CD4-positive, alpha-beta T cell treated with Interleukin-4 for 4 hours (primary cell): Measurements from ENCODE around the gene GNAZ.
"Not testable (repeated sequence)": the region's sequence is repeated elsewhere in the genome, so short reads cannot be mapped to it uniquely, and the experiment has no call there.

Source experiments
- DNase-seq: peaks from one replicate; pipeline ENCODE4 v3.0.0-alpha.2; 2020

Gene GNAZ

GRCh38 chr22:23122216-23122957, 52.1 kb downstream of the GNAZ start:
- no peak for DNase-seq

GRCh38 chr22:23122992-23123803, 52.9 kb downstream of the GNAZ start:
- no peak for DNase-seq

GRCh38 chr22:23123804-23124254, 53.5 kb downstream of the GNAZ start:
- DNase-seq: no peak

- no peak for DNase-seq
These were observed 54.5 kb downstream of the GNAZ start for GRCh38 chr22:23124611-23125511.

DNA sequence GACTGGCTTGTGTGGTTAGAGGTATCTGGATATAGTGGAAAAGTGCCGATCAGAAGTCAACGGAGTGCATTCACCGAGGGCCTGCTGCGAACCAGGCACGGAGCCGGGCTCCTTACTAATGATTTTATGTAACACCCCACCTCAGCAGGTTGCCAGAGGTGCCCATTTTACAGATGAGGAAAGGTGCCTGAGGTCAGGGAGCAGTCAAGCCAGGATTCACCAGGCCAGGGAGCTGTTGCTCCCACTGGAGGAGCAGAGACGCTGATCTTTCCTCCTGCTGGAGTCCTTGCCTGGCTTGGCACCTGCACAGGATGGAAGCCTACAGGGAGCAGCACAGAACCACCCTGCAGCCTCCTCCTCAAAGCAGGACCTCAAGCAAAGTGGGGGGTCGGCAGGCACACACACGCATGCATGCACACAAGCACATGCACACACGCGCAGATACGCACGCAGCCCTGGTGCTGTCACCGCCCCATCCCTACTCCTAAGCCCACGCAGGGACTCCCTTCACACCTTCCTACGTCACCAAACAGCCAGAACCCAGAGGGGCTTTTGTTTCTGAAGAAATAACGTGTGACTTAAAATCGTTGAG, 55.3 kb downstream of the GNAZ start:
- no peak for DNase-seq

- no peak for DNase-seq
These were observed 56.1 kb downstream of the GNAZ start for GRCh38 chr22:23126165-23127054.

DNA sequence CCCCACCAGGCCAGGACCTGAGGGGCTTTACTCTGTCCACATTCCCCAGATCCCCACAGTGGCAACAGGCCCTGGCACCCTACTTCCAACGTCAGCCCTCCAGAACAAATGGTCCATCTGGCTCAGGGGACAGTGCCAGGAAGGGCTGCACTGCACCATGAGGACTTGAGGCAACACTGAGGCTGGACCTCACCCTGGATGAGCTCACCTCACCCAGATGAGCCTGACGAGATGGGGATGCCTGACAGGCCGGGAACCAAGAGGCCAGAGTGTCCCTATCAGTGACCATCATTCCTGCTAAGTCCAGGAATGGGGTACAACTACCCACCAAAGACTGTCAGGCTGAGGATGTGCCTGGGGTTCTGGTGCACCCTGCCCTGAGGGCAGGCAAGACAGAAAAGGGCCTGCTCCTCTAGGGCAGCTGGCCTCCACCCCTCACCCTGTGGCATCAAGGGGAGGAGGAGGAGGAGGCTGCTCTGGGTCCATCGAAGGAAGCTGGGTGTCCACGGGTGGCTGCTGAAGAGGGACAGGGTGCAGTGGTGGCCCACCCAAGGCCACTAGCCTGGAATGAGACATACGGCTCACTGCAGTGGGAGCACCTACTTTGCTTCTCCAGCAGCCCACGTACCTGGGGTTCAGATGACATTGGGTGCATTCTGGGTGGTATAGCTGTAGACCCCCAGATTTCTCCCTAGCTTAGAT, 56.9 kb downstream of the GNAZ start:
- no peak for DNase-seq

DNA sequence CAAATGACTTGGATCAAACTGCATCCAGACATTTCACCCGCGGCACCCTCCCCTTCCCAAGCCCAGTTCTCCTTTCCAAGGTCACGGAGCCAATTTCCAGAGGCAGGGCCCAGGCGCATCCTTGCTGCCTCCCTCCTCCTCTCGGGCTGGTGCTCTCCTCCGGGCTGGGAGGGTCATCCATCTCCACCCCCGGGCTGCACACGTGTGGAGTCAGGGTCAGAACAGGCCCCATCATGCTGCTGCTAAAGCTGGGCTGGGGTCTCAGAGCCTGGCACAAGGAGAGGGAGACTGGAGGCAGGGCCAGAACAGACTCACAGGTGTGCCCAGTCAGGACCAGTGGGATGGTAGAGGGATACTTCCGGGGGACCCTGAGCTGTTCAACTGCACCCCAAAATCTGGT, 57.5 kb downstream of the GNAZ start:
- no peak for DNase-seq

GRCh38 chr22:23128269-23129108, 58.2 kb downstream of the GNAZ start:
- peak; percentile 67 for DNase-seq

GRCh38 chr22:23129149-23129548, 58.8 kb downstream of the GNAZ start:
- no peak for DNase-seq

GRCh38 chr22:23130697-23131096, 60.4 kb downstream of the GNAZ start:
- no peak for DNase-seq

GRCh38 chr22:23131931-23132330, 61.6 kb downstream of the GNAZ start:
- DNase-seq: no peak

DNA sequence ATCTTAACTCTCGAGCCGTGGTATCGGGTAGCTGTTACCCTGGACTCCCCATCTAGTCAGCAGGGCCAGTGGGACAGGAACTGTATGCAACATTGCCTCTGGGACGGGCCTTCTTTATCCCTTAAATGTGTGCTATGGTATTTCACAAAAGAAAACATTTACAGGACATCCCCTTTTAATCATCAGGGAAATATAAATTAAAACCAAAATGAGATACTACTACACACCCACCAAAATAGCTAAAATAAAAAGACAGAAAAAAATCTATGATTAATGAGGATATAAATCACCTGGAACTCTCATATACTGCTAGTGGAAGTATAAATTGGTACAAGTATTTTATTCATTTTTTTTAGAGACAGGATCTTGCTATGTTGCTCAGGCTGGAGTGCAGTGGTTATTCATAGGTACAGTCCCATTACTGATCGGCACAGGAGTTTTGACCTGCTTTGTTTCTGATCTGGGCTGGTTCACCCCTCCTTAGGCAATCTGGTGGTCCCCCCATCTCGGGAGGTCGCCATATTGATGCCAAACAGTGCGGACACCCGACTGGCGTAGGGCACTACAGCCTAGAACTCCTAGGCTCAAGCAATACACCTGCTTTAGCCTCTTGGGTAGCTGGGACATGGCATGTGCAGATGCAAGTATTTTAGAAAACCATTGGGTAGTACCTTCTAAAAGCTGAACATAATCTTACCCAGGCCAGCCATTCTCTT, 62.2 kb downstream of the GNAZ start:
- no peak for DNase-seq

GRCh38 chr22:23133922-23134321, 63.6 kb downstream of the GNAZ start:
- DNase-seq: no peak

DNA sequence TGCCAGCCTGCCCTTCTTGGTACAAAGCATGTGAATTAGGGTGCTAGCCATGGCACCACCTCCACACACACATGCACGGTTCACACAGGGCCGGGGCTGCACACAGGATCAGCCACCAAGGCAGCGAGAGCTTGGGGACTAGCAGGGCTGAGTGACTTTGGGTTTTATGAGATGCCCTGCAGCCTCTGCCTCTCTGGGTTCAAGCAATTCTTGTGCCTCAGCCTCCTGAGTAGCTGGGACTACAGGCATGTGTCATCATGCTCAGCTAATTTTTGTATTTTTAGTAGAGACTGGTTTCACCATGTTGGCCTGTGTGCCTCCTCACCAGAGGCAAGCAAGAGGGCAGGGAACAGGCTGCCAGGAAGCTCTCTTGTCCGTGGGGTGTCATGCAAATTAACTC, 66.7 kb downstream of the GNAZ start:
- DNase-seq: not testable (repeated sequence)

DNA sequence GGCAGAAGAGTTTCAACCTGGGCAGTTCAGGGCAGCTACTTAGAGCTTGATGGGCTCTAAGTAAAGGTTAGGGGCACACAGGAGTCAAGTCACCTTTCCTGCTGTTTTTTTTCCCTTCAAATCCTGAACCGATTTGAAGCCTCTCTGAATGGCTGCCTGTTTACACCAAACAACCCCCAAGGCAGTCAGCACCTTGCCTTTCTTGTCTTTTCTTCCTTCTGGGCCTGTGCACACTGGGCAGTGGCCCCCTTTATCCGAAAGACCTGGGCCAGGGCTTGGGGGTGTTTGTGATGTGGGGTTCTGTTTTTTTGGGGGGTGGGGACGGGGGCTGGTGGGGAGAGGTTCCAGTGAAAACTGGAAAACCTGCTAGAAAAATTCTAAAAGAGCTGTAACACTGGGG, 67.1 kb downstream of the GNAZ start:
- no peak for DNase-seq

DNA sequence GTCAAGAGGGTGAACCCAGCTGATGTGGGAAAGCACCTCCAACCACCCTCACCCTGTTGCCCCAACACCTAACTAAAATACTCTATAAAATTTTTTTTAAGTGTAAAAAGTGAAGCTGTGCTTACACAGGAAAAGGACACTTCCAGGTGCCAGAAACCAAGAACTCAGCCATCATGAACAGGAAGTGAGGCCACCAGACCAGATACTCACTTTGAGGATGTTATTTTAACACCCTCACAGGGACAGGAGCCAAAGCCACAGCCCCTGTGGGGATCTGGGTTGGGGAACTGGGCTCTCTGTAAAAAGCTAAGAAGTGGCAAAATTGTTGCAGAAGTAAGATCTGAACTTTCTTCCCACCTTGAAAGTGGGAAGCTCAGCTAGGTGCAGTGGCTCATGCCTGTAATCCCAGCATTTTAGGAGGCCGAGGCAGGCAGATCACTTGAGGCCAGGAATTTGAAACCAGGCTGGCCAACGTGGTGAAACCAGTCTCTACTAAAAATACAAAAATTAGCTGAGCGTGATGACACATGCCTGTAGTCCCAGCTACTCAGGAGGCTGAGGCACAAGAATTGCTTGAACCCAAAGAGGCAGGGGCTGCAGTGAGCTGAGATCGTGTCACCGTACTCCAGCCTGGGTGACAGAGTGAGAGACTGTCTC, 67.7 kb downstream of the GNAZ start:
- DNase-seq: peak; percentile 83

DNA sequence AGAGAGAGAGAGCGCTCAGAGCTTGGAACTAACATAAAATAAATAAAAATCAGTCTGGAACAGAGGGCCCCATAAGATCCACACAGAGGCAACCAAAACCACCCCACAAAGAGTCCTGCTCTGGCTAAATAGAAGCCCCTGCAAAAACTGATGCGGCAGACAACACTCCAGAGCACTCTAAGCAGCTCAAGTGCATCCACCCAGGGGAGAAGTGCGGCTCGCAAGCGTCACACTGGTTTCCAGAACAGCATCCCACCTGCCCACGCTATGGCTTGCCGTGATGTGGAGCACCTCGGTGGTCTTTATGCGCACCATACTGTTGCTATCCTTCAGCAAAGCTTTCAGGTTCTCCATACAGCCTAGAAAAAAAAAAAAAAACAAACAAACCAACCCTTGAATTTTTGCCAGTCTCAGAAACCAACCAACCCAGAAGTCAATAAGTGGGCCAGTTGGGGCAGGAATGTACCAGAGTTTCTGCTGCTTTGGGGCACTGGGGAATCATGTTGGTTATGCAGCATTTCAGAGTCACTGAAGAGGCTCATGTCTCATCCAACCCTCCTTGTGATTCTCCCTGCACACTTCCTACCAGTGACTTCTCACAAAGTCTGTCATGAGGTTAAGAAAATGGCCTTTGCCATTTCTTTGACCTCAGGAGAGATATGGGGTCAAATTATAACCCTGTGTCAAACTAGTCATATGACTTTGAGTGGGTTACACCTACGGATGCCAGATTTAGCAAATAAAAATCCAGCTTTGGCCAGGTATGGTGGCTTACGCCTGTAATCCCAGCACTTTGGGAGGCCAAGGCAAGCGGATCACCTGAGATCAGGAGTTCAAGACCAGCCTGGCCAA, 68.5 kb downstream of the GNAZ start:
- no peak for DNase-seq
